ENCODE data around the gene SLC19A1.

Gene SLC19A1

DNA sequence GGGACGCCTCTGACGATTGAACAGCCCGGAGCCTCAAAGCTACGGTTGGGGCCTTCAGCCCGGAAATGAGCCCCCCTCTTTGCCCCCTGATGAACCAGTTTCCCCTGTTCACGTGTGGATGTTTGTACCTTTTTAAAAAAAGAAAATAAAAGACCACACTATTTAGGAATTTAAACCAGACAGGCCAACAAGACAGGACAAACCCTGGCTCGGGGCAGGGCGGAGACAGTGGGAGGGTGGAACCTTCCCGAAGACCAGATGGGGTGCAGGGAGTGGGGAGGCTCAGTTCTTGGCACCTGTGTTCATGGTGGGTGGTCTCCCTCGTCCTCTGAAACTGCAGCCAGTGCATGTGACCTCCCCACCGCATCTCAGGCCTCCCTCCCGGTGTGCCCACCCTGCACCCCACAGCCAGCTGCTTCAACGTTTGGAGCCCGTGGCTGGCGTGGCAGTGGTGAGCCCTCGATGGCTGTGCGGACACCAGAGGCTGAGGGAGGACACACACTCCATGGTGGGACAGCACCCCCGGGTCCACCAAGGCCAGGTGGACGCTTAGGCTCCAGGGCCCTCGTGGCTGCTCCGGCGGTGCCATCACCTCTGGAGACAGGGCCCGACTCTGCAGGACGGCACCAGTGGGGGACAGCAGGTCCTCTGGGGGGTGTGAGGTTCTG, 91.7 kb downstream of the SLC19A1 start:
- no peak for DNase-seq

DNA sequence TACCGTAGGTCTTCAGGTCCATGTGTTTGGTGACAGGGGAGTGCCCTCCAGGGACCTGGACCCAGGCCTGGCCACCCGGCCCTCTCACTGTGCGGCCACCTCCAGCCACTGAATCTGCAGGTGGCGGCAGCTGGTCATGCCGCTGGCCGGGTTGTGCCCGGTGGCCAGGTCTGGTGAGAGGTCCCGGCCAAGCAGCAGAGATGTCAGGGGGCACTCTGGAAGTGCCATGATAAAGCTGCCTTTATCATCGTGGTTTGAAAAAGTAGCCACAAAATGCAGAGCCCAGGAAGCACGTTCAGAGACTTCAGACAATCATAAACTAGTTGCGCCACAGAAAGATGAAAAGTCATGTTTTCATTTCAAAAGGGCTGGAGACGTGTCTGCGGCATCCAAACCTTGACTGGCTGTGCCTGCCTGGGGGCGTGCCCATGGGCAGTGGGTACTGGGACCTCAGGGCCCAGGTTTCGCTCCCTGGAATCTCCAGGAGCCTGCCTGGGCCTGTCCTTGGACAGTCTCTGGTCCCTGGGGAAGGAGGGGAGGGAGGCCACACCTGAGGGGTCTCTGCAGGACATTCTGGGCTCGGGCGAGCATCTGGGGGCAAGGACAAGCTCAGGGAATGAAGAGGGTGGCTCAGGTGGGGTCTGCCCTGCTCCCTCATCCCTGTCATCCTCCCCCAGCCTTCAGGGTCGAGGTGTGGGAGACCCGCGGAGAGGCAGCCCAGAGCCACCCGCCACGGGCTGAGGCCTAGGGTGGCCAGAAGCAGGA, 92.4 kb downstream of the SLC19A1 start:
- no peak for DNase-seq

DNA sequence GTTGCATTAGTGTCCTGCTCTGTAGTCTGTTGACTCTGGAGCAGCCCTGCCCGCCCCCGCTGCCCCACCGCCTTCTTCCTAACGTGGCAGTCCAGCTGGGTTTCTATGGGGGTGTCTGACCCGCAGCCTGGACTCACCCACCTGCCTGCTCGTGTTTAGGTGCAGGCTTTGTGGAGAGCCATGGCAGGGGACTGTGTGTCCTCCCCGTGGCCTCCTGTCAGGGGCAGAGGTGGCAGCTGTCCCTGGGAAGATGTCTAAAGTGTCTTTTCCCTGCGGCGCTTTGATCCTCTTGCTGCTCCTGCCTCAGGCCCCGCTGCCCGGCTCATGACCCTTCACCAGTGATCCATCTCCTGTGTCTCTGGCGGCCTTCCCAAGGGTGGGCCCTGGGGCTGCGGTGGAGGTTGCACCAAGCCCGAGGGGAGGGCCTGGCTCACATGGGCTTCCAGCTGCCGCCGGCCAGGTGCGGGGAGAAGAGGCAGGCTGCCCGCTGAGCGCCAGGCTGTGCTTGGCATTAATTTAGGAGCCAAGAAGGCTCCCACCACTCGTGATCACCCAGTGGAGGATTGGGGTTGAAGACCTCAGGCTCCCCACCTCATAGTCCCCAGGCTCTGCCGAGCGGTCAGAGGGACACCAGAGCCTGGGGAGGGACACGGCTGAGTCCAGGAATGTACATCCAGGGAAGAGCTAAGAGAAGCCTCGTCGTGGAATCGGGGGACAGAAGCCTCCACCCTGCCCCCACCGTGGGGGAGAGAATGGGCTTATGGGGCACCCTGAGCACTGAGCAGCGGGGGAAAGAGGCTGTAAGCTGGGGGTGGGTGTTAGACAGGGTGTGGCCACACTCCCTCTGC, 93.2 kb downstream of the SLC19A1 start:
- DNase-seq: no peak

DNA sequence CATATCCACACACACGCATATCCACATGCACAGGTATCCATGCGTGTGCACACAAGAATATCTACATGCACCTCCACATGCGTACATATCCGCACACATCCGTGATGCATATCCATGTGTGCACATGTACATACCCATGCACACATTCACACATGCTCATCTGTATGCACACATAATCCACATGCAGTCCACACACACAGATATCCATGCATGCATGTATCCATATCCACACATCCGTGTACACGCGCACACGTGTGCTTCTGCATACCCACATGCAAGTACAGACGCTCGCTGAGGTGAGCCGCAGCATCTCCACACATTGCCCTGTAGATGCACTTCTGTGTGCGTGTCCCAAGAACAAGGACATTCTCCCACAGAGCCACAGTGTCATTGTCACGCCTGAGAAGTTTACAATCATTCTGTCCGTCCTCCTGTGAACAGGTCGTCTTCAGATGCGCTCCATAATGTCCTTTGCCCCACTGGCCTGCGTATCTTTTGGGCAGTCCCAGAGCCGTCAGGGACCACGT, 93.9 kb downstream of the SLC19A1 start:
- DNase-seq: no peak
